B cell (primary cell): ENCODE data around the gene CDC5L. TPM values are rescaled to one million over a fixed set of nuclear protein-coding genes. Genes with fewer than 3 reads are reported as not detected.

Experiments
- ATAC-seq: fragments of 200-7000 bp; cut with Tn5 transposase; one replicate; pipeline ENCODE4 v1.10.0; 2021; ENCODE audit warnings: low read depth, mild to moderate bottlenecking, moderate number of reproducible peaks, moderate library complexity
- CTCF ChIA-PET: fragments of 350-600 bp; sonication (Branson Sonifier 250); formaldehyde crosslinking; loops from one replicate; lab custom pipeline; 2021; ENCODE audit warnings: antibody characterized with exemption, inconsistent platforms; lab: Charles Lee
- POLR2A ChIA-PET: fragments of 350-600 bp; sonication (Branson Sonifier 250); formaldehyde crosslinking; loops from one replicate; lab custom pipeline; 2021; ENCODE audit warnings: antibody characterized with exemption; lab: Charles Lee
- DNase-seq: peaks from one replicate; pipeline ENCODE4 v3.0.0; 2013
- H2AFZ ChIP-seq: 2 replicates; pipeline ENCODE4 v1.6.1; 2012; ENCODE audit warnings: mild to moderate bottlenecking, low read depth, low read length; ENCODE audit not compliant: insufficient read depth, poor library complexity, severe bottlenecking
- H3K27ac ChIP-seq, 2 donors: 1 replicate in 1 of 2; 2 replicates in 1 of 2; pipeline ENCODE4 v1.5.1; 2012 to 2013; ENCODE audit warnings: low read length in 2 of 2, mild to moderate bottlenecking in 2 of 2, moderate library complexity in 1 of 2
- H3K27me3 ChIP-seq, 4 experiments: fragments of 200-600 bp in 1 of 4; sonication (generic) in 1 of 4; replicated peaks in 1 of 4; 1 replicate in 2 of 4; 2 replicates in 2 of 4; pipeline versions ENCODE4 v1.6.1 to v1.7.0; 2013 to 2016; ENCODE audit warnings: low read length in 3 of 4, mild to moderate bottlenecking in 2 of 4, mixed read lengths in 1 of 4, moderate library complexity in 1 of 4; ENCODE audit not compliant: insufficient read depth in 4 of 4, control insufficient read depth in 3 of 4; ENCODE audit errors: control extremely low read depth in 1 of 4
- H3K36me3 ChIP-seq, 2 experiments: replicated peaks in 1 of 2; 1 replicate in 1 of 2; 2 replicates in 1 of 2; pipeline versions ENCODE4 v1.6.1 to v1.7.1; 2013; ENCODE audit warnings: low read length in 1 of 2; ENCODE audit not compliant: insufficient read depth in 2 of 2, control insufficient read depth in 1 of 2; ENCODE audit errors: control extremely low read depth in 1 of 2, extremely low read depth in 1 of 2
- H3K4me1 ChIP-seq, 2 donors: fragments of 200-600 bp in 1 of 2; sonication (generic) in 1 of 2; 1 replicate in 1 of 2; 2 replicates in 1 of 2; pipeline versions ENCODE4 v1.5.1 to v1.6.1; 2013 to 2017; ENCODE audit warnings: low read length in 2 of 2; ENCODE audit not compliant: control insufficient read depth in 2 of 2, insufficient read depth in 2 of 2
- H3K4me2 ChIP-seq: replicated peaks from 2 replicates; pipeline ENCODE3; 2012; ENCODE audit warnings: mild to moderate bottlenecking, low read depth, low read length; ENCODE audit not compliant: poor library complexity, severe bottlenecking
- H3K4me3 ChIP-seq, 5 experiments: fragments of 200-600 bp in 1 of 5; sonication (generic) in 1 of 5; 1 replicate in 3 of 5; 2 replicates in 2 of 5; pipeline versions ENCODE4 v1.5.1 to v1.7.0; 2011 to 2016; ENCODE audit warnings: low read length in 4 of 5, mild to moderate bottlenecking in 4 of 5, low read depth in 2 of 5, control low read depth in 1 of 5, moderate library complexity in 1 of 5; ENCODE audit not compliant: insufficient read depth in 1 of 5; ENCODE audit errors: control extremely low read depth in 1 of 5, extremely low read depth in 1 of 5
- H3K79me2 ChIP-seq: fragments of 200-600 bp; sonication (generic); one replicate; pipeline ENCODE4 v1.6.0; 2016; ENCODE audit warnings: low read length; ENCODE audit not compliant: control insufficient read depth, insufficient read depth
- H3K9ac ChIP-seq: fragments of 200-600 bp; sonication (generic); 2 replicates; pipeline ENCODE4 v1.6.1; 2017; ENCODE audit warnings: mild to moderate bottlenecking, low read length, moderate library complexity
- H3K9me3 ChIP-seq, 3 donors: one replicate each; pipeline versions ENCODE4 v1.6.1 to v1.7.1; 2013; ENCODE audit warnings: low read length in 2 of 3; ENCODE audit not compliant: control insufficient read depth in 2 of 3, insufficient read depth in 1 of 3; ENCODE audit errors: control extremely low read depth in 1 of 3
- H4K20me1 ChIP-seq: 2 replicates; pipeline ENCODE4 v1.6.0; 2012; ENCODE audit warnings: mild to moderate bottlenecking, low read length; ENCODE audit not compliant: insufficient read depth, control insufficient read depth, poor library complexity, severe bottlenecking
- H3K27ac Mint-ChIP-seq: one replicate; pipeline ENCODE4 v1.8.0; 2021; ENCODE audit warnings: mixed read lengths
- H3K27me3 Mint-ChIP-seq: one replicate; pipeline ENCODE4 v1.8.0; 2021; ENCODE audit warnings: mixed read lengths
- H3K4me1 Mint-ChIP-seq: one replicate; pipeline ENCODE4 v1.8.0; 2021; ENCODE audit warnings: mixed read lengths
- H3K4me3 Mint-ChIP-seq: one replicate; pipeline ENCODE4 v1.8.0; 2021; ENCODE audit warnings: mixed read lengths
- H3K9me3 Mint-ChIP-seq: one replicate; pipeline ENCODE4 v1.8.0; 2022; ENCODE audit warnings: mixed read lengths; ENCODE audit not compliant: insufficient read depth
- EZH2 ChIP-seq: IDR thresholded peaks from 2 replicates; pipeline ENCODE4 v1.6.1; 2012; ENCODE audit warnings: borderline replicate concordance, low read depth, mild to moderate bottlenecking, moderate library complexity, low read length; ENCODE audit not compliant: insufficient read depth, poor library complexity, severe bottlenecking
- WGBS: methylation state at CpG from one replicate; pipeline ENCODE4 v1.1.5; 2013; ENCODE audit warnings: missing lambda C conversion rate; ENCODE audit not compliant: insufficient coverage; 5-methylcytosine and 5-hydroxymethylcytosine counted together
- intact Hi-C: fragments of 100-400 bp; cut with micrococcal nuclease; formaldehyde crosslinking; loops from one replicate; pipeline ENCODE4 v1.10.0; 2022
- polyA plus RNA-seq: library from polyadenylated mRNA; depleted of rRNA; stranded (reverse); fragments of >200 nt; gene quantifications from 2 replicates; pipeline ENCODE4 v1.2.3, GENCODE V29; 2012
- total RNA-seq, 2 donors: library from RNA; stranded (reverse); fragments of 120-200 nt in 1 of 2; gene quantifications; 1 replicate in 1 of 2; 2 replicates in 1 of 2; pipeline versions ENCODE4 v1.2.3 to v1.2.4, GENCODE V29; 2013 to 2022
- TF ChIP-seq, protein P1 (sequence below): fragments of 200-600 bp; IDR thresholded peaks from one replicate; pipeline ENCODE4 v1.8.0; 2022; ENCODE audit warnings: antibody characterized with exemption, mild to moderate bottlenecking

Gene CDC5L
- total and polyA plus RNA-seq, 2 donors (not counting 1 experiment from before 2014, with no cell fraction given), result 4.1 to 22.2 TPM

DNA sequence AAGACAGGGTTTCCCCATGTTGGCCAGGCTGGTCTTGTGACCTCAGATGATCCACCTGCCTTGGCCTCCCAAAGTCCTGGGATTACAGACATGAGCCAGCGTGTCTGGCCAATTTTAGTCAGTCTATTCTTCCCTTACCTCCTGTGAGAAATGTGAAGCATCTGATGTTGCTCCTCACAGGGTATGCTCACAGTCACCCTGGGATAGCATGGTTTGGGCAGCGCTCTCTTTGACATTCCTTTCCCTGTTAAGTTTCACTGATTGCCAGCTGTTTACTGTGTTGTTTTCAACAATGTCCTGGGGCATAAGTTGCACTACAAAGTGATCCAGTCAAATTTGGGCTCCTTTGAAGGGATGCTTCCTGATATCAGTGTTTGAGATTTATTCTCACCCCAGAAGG, 13.1 kb downstream of the CDC5L start:
- WGBS, result 92% methylated on average over 2 of the region's 2 CpGs
- Histone ChIP-seq H3K4me2 (no peak overlapping the region), H3K27me3 (no peaks in the 10 kb centered on the region), H3K4me1 (no peaks in the 10 kb centered on the region), H4K20me1 (peaks cover 24% of the 10 kb centered on the region), H2AFZ (no peak overlapping the region), H3K27ac (no peak overlapping the region), H3K79me2 (peaks cover 18% of the 10 kb centered on the region), H3K9ac (no peak overlapping the region), H3K9me3 (peaks cover 0 to 4% (median 0%) of the 10 kb centered on the region in 3 donors), H3K36me3 (peaks cover 13 to 61% of the 10 kb centered on the region in 2 experiments), H3K4me3 (no peak overlapping the region)
- ChIA-PET CTCF (no interaction called here), POLR2A (no interaction called here)
- Mint-ChIP-seq H3K4me1 (peaks cover 3% of the 10 kb centered on the region), H3K4me3 (no peak overlapping the region), H3K27me3 (no peaks in the 10 kb centered on the region), H3K9me3 (peaks cover 2% of the 10 kb centered on the region), H3K27ac (no peak overlapping the region)
- intact Hi-C loops, result no loop called here
- no peak for DNase-seq
- ATAC-seq, result no peak
- TF ChIP-seq, protein P1, sequence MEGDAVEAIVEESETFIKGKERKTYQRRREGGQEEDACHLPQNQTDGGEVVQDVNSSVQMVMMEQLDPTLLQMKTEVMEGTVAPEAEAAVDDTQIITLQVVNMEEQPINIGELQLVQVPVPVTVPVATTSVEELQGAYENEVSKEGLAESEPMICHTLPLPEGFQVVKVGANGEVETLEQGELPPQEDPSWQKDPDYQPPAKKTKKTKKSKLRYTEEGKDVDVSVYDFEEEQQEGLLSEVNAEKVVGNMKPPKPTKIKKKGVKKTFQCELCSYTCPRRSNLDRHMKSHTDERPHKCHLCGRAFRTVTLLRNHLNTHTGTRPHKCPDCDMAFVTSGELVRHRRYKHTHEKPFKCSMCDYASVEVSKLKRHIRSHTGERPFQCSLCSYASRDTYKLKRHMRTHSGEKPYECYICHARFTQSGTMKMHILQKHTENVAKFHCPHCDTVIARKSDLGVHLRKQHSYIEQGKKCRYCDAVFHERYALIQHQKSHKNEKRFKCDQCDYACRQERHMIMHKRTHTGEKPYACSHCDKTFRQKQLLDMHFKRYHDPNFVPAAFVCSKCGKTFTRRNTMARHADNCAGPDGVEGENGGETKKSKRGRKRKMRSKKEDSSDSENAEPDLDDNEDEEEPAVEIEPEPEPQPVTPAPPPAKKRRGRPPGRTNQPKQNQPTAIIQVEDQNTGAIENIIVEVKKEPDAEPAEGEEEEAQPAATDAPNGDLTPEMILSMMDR, result no peak
- TF ChIP-seq EZH2, result no peak

GRCh38 chr6:44401138-44401537, 13.6 kb downstream of the CDC5L start:
- Histone ChIP-seq H3K4me2 (no peak overlapping the region), H3K4me1 (no peaks in the 10 kb centered on the region), H3K36me3 (peaks cover 14 to 56% of the 10 kb centered on the region in 2 experiments), H3K9ac (no peak overlapping the region), H3K27me3 (no peaks in the 10 kb centered on the region), H3K27ac (no peak overlapping the region), H3K9me3 (peaks cover 0 to 4% (median 0%) of the 10 kb centered on the region in 3 donors), H4K20me1 (peaks cover 23% of the 10 kb centered on the region), H2AFZ (no peak overlapping the region), H3K4me3 (no peak overlapping the region), H3K79me2 (peaks cover 20% of the 10 kb centered on the region)
- TF ChIP-seq, protein P1, result no peak
- TF ChIP-seq EZH2, result no peak
- POLR2A ChIA-PET, result no interaction called here
- Mint-ChIP-seq H3K4me3 (no peak overlapping the region), H3K27ac (no peak overlapping the region), H3K4me1 (peaks cover 3% of the 10 kb centered on the region), H3K27me3 (no peaks in the 10 kb centered on the region), H3K9me3 (peaks cover 2% of the 10 kb centered on the region)
- intact Hi-C loops, result no loop called here
- DNase-seq (no peak), ATAC-seq (no peak)
- CTCF ChIA-PET, result no interaction called here
- 100% methylated on average over 1 of the region's 5 CpGs for WGBS
